Glutamatergic neuron (in vitro differentiated cells): ENCODE results near the gene AKIRIN2. TPM values are rescaled to one million over a fixed set of nuclear protein-coding genes. Genes with fewer than 3 reads are reported as not detected.

Experiments used
- DNase-seq: peaks from one replicate; pipeline ENCODE4 v3.0.0; 2022
- H3K27ac Mint-ChIP-seq: one replicate; pipeline ENCODE4 v1.8.0; 2020; ENCODE audit warnings: mild to moderate bottlenecking, mixed read lengths, inconsistent platforms; ENCODE audit not compliant: unreplicated experiment
- H3K27me3 Mint-ChIP-seq: one replicate; pipeline ENCODE4 v1.8.0; 2020; ENCODE audit warnings: mild to moderate bottlenecking, moderate library complexity, mixed read lengths, inconsistent platforms; ENCODE audit not compliant: unreplicated experiment
- H3K36me3 Mint-ChIP-seq: one replicate; pipeline ENCODE4 v1.8.0; 2020; ENCODE audit warnings: mild to moderate bottlenecking, mixed read lengths, inconsistent platforms; ENCODE audit not compliant: unreplicated experiment
- H3K4me1 Mint-ChIP-seq: one replicate; pipeline ENCODE4 v1.8.0; 2020; ENCODE audit warnings: mild to moderate bottlenecking, low read depth, mixed read lengths, inconsistent platforms; ENCODE audit not compliant: unreplicated experiment
- H3K4me3 Mint-ChIP-seq: one replicate; pipeline ENCODE4 v1.8.0; 2020; ENCODE audit warnings: mild to moderate bottlenecking, mixed read lengths, inconsistent platforms; ENCODE audit not compliant: unreplicated experiment
- H3K9me3 Mint-ChIP-seq: one replicate; pipeline ENCODE4 v1.8.0; 2020; ENCODE audit warnings: mild to moderate bottlenecking, moderate library complexity, mixed read lengths, inconsistent platforms; ENCODE audit not compliant: unreplicated experiment
- total RNA-seq: library from RNA; stranded (reverse); fragmentation: NEBNext Ultra II Directional; extraction: Animal tissue kit (Norgen Biotek cat#: 25700); gene quantifications from one replicate; pipeline ENCODE4 v1.2.1, GENCODE V29; 2021; ENCODE audit not compliant: unreplicated experiment
- TF ChIP-seq, protein P1 (sequence below): fragments of 200-600 bp; sonication (generic); IDR thresholded peaks from one replicate; pipeline ENCODE4 v1.5.0; 2021; ENCODE audit not compliant: partially characterized antibody, unreplicated experiment

Gene AKIRIN2
- total RNA-seq, 1 donor from 2014 or later, result 167 TPM

DNA sequence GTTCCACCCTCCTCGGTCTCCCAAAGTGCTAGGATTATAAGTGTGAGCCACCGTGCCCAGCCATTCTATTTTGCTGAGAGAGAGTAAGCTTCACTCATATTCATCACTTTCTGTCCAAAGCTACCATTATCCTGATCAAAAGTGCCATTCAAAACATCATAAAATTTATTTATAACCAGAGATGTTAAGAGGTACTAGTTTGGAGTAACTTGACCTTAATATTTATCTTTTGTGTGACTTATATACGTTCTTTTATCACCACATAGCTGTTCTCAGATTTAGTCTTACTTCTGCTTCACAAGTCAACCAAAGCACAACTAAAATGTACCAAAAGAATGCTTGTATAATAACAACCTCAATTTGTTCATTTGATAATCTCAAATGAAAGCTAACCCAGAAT lies 18.1 kb downstream of the AKIRIN2 start:
- Mint-ChIP-seq H3K4me1 (peaks cover 17% of the 10 kb centered on the region), H3K27me3 (no peaks in the 10 kb centered on the region), H3K36me3 (no peaks in the 10 kb centered on the region), H3K27ac (no peak overlapping the region), H3K9me3 (no peaks in the 10 kb centered on the region), H3K4me3 (no peak overlapping the region)
- no peak for DNase-seq
- TF ChIP-seq, protein P1, sequence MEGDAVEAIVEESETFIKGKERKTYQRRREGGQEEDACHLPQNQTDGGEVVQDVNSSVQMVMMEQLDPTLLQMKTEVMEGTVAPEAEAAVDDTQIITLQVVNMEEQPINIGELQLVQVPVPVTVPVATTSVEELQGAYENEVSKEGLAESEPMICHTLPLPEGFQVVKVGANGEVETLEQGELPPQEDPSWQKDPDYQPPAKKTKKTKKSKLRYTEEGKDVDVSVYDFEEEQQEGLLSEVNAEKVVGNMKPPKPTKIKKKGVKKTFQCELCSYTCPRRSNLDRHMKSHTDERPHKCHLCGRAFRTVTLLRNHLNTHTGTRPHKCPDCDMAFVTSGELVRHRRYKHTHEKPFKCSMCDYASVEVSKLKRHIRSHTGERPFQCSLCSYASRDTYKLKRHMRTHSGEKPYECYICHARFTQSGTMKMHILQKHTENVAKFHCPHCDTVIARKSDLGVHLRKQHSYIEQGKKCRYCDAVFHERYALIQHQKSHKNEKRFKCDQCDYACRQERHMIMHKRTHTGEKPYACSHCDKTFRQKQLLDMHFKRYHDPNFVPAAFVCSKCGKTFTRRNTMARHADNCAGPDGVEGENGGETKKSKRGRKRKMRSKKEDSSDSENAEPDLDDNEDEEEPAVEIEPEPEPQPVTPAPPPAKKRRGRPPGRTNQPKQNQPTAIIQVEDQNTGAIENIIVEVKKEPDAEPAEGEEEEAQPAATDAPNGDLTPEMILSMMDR, result no peak

DNA sequence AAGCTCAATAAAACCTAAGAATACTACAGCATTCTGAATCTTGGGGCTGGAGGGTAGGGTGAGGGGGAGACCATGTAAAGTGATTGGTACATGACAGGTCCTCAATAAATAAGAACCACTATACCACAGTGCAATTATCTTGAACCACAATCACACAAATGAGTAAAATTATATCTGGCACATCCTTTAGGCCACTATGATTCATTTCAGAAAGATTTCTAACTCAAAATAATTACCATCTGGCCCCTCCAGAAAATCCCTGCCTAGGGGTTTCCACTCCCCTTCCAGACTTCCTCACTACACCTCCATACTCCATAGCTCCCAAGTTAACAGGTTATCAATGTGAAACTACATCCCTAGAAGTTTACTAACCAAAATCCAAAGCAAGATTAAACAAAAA lies 19.7 kb downstream of the AKIRIN2 start:
- no peak for DNase-seq
- Mint-ChIP-seq H3K36me3 (no peaks in the 10 kb centered on the region), H3K4me3 (no peak overlapping the region), H3K9me3 (no peaks in the 10 kb centered on the region), H3K4me1 (peaks cover 17% of the 10 kb centered on the region), H3K27ac (no peak overlapping the region), H3K27me3 (peaks cover 2% of the 10 kb centered on the region)
- TF ChIP-seq, protein P1, result no peak

DNA sequence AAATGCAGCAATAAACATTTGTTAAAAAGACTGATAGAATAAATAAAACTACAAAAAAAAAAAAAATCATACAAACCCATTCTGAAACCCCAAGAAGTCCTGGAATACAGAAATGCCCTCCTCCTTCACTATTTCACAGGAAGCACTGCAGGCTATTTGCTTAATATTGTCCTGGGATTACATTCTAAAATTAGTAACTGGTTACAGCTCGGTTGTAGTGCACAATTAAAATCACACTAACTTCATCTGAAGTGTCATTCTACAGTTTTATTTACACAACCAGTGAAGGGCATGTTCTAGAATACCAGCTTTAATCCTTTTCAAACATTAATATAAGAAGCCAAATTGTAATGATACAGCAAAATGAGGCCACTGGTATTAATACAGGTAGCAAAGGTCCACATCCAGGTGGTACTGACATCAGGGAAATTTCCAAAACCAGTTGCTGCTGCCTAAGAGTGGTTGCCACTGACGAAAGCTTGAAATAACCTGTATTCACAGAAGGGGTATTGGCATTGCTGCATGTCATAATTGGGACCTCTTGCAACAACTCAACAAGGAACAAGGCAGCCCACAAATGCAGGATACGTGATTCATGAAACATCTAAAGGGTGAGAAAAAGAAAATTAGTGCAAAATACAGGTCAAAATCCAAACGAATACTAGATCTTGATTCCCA lies 26.9 kb downstream of the AKIRIN2 start:
- peaks cover 3% of the 10 kb centered on the region for H3K4me1 Mint-ChIP-seq
- TF ChIP-seq, protein P1, result no peak
- peaks cover 3% of the 10 kb centered on the region for H3K27me3 Mint-ChIP-seq
- no peaks in the 10 kb centered on the region for H3K36me3 Mint-ChIP-seq
- DNase-seq, result no peak
- H3K27ac Mint-ChIP-seq, result no peak overlapping the region
- no peak overlapping the region for H3K4me3 Mint-ChIP-seq
- peaks cover 3% of the 10 kb centered on the region for H3K9me3 Mint-ChIP-seq

DNA sequence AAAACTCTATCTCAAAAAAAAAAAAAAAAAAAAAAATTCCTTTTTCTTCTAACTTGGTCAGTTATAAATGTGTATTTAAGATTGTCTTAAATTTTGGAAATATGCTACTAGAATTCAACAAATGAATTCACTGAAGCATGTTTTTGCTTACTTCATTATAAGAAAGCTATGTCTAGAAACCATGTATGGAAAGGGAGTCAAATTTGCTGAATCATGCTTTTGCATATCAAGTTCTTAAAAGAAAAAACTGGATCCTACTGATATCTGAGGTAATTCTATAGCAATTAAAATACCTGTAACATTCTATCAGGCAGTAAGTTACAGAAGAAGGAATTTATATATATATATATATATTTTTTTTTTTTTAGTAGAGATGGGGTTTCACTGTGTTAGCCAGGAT lies 27.7 kb downstream of the AKIRIN2 start:
- Mint-ChIP-seq H3K27ac (no peak overlapping the region), H3K27me3 (peaks cover 3% of the 10 kb centered on the region), H3K36me3 (no peaks in the 10 kb centered on the region), H3K9me3 (peaks cover 5% of the 10 kb centered on the region), H3K4me3 (no peak overlapping the region), H3K4me1 (peaks cover 3% of the 10 kb centered on the region)
- TF ChIP-seq, protein P1, result no peak
- no peak for DNase-seq

DNA sequence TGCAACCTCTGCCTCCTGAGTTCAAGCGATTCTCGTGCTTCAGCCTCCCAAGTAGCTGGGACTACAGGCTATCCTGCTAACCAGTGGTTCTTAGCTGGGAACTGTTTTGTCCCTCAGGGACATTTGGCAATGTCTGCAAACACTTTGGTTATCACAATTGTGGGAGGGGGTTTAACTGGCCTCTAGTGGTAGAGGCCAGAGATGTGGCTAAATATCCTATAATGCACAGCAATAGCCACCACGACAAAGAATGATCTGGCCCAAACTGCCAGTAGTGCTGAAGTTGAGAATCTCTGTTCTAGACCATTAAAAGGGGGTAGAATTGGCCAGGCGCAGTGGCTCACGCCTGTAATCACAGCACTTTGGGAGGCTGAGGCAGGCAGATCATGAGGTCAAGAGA lies 28.8 kb downstream of the AKIRIN2 start:
- no peak overlapping the region for H3K4me3 Mint-ChIP-seq
- H3K27me3 Mint-ChIP-seq, result peaks cover 3% of the 10 kb centered on the region
- no peak overlapping the region for H3K27ac Mint-ChIP-seq
- peaks cover 5% of the 10 kb centered on the region for H3K9me3 Mint-ChIP-seq
- no peak for DNase-seq
- H3K36me3 Mint-ChIP-seq, result no peaks in the 10 kb centered on the region
- TF ChIP-seq, protein P1, result no peak
- H3K4me1 Mint-ChIP-seq, result peaks cover 3% of the 10 kb centered on the region
